T-cell (primary cell): ENCODE measurements around the gene EXOSC2. TPM values are rescaled to one million over a fixed set of nuclear protein-coding genes. Genes with fewer than 3 reads are reported as not detected.

Experiments used
- ATAC-seq, 4 experiments: fragments of 200-7000 bp in 3 of 4; fragments of 150-1000 bp in 1 of 4; cut with Tn5 transposase; replicated peaks in 1 of 4; 1 replicate in 3 of 4; 2 replicates in 1 of 4; pipeline ENCODE4 v1.10.0; 2021; ENCODE audit warnings: moderate library complexity in 3 of 4, mild to moderate bottlenecking in 2 of 4, moderate number of reproducible peaks in 1 of 4
- CTCF ChIA-PET, 2 donors: fragments of 300-600 bp; sonication (Branson Sonifier 250); formaldehyde crosslinking; loops; one replicate each; lab custom pipeline; 2022; ENCODE audit warnings: antibody characterized with exemption in 2 of 2; lab: Charles Lee
- POLR2A ChIA-PET, 2 donors: fragments of 300-600 bp; sonication (Branson Sonifier 250); formaldehyde crosslinking; loops; one replicate each; lab custom pipeline; 2022; ENCODE audit warnings: antibody characterized with exemption in 2 of 2; lab: Charles Lee
- DNase-seq, 35 experiments: peaks; one replicate each; pipeline versions ENCODE4 v3.0.0 to v3.0.0-alpha.2; 2013 to 2023
- H3K27ac ChIP-seq: one replicate; pipeline ENCODE4 v1.5.1; 2013; ENCODE audit warnings: low read length
- H3K27me3 ChIP-seq, 2 experiments: replicated peaks in 1 of 2; 1 replicate in 1 of 2; 2 replicates in 1 of 2; pipeline versions ENCODE4 v1.6.1 to v1.7.0; 2013; ENCODE audit warnings: low read length in 1 of 2, mixed read lengths in 1 of 2; ENCODE audit not compliant: control insufficient read depth in 2 of 2, insufficient read depth in 2 of 2; ENCODE audit errors: extremely low read depth in 1 of 2
- H3K36me3 ChIP-seq, 2 donors: 1 replicate in 1 of 2; 2 replicates in 1 of 2; pipeline versions ENCODE4 v1.6.1 to v1.7.0; 2013; ENCODE audit warnings: low read length in 1 of 2; ENCODE audit not compliant: control insufficient read depth in 2 of 2, insufficient read depth in 1 of 2; ENCODE audit errors: extremely low read depth in 1 of 2
- H3K4me1 ChIP-seq, 2 experiments: 1 replicate in 1 of 2; 2 replicates in 1 of 2; pipeline versions ENCODE4 v1.6.1 to v1.7.0; 2013; ENCODE audit warnings: low read length in 2 of 2, mixed read lengths in 1 of 2; ENCODE audit not compliant: insufficient read depth in 2 of 2, control insufficient read depth in 1 of 2; ENCODE audit errors: extremely low read depth in 1 of 2
- H3K4me3 ChIP-seq, 2 donors: 1 replicate in 1 of 2; 2 replicates in 1 of 2; pipeline versions ENCODE4 v1.5.1 to v1.7.0; 2013; ENCODE audit warnings: mild to moderate bottlenecking in 2 of 2, low read length in 1 of 2, moderate library complexity in 1 of 2; ENCODE audit not compliant: control insufficient read depth in 1 of 2; ENCODE audit errors: extremely low read depth in 1 of 2
- H3K9me3 ChIP-seq: 2 replicates; pipeline ENCODE4 v1.7.0; 2013
- H3K27ac Mint-ChIP-seq, 2 donors: one replicate each; pipeline ENCODE4 v1.8.0; 2020 to 2021; ENCODE audit warnings: mild to moderate bottlenecking in 2 of 2, mixed read lengths in 2 of 2
- H3K27me3 Mint-ChIP-seq, 2 donors: one replicate each; pipeline ENCODE4 v1.8.0; 2021 to 2022; ENCODE audit warnings: mixed read lengths in 2 of 2
- H3K36me3 Mint-ChIP-seq: one replicate; pipeline ENCODE4 v1.8.0; 2021; ENCODE audit warnings: mixed read lengths
- H3K4me1 Mint-ChIP-seq, 3 donors: one replicate each; pipeline ENCODE4 v1.8.0; 2020 to 2022; ENCODE audit warnings: mixed read lengths in 3 of 3, mild to moderate bottlenecking in 1 of 3
- H3K4me3 Mint-ChIP-seq, 3 donors: one replicate each; pipeline ENCODE4 v1.8.0; 2020 to 2022; ENCODE audit warnings: mild to moderate bottlenecking in 3 of 3, mixed read lengths in 3 of 3, moderate library complexity in 3 of 3
- H3K9me3 Mint-ChIP-seq, 3 donors: one replicate each; pipeline ENCODE4 v1.8.0; 2020 to 2022; ENCODE audit warnings: mixed read lengths in 3 of 3
- WGBS: methylation state at CpG from one replicate; pipeline ENCODE4 v1.1.5; 2013; ENCODE audit warnings: missing lambda C conversion rate; ENCODE audit not compliant: insufficient coverage; 5-methylcytosine and 5-hydroxymethylcytosine counted together
- total RNA-seq, 35 experiments: library from RNA in 6 of 35; stranded (reverse) in 6 of 35; fragments of 120-200 nt in 1 of 35; gene quantifications; one replicate each; pipeline versions ENCODE4 v1.2.1 to v1.2.4 and lab custom pipeline; 2013 to 2026

EXOSC2 gene
- total RNA-seq, 5 donors from 2014 or later (not counting 1 experiment from before 2014, with no cell fraction given): 49.1 to 59.1 (median 52.1) TPM

- DNase-seq (no peak), ATAC-seq (no peak)
- H3K36me3 Mint-ChIP-seq: peaks cover 4% of the 10 kb centered on the region
- ChIA-PET POLR2A (interaction anchor here in 1 of 2 donors (0.6 kb wide), 1 partner anchor 42 kb away, joined by 5 read pairs; no protein-coding TSS in a partner anchor), CTCF (interaction anchor here (0.6 to 1.5 kb wide), 4 partner anchors 10 to 13 kb away, joined by 3 to 7 read pairs (median 4); no protein-coding TSS in a partner anchor)
- H3K4me3 Mint-ChIP-seq: peak overlapping the region; percentile 88 to 92 (median 91)
- H3K36me3 ChIP-seq: no peaks in the 10 kb centered on the region
- peaks cover 45 to 47% (median 46%) of the 10 kb centered on the region in 3 donors for H3K4me1 Mint-ChIP-seq
- 93% methylated on average over 3 of the region's 7 CpGs for WGBS
- H3K9me3 Mint-ChIP-seq: no peaks in the 10 kb centered on the region
- peak overlapping the region in 1 of 2 donors; percentile 45 for H3K27ac Mint-ChIP-seq
- no peaks in the 10 kb centered on the region for H3K27me3 Mint-ChIP-seq
- H3K9me3 ChIP-seq: no peaks in the 10 kb centered on the region
- H3K4me3 ChIP-seq: peak overlapping the region in 1 of 2 donors; percentile 81
- H3K27me3 ChIP-seq: no peaks in the 10 kb centered on the region
- peaks cover 23 to 28% of the 10 kb centered on the region in 2 experiments for H3K4me1 ChIP-seq
- H3K27ac ChIP-seq: no peak overlapping the region
These were observed 21.1 kb downstream of the EXOSC2 start for GRCh38 chr9:130714586-130715110.

DNA sequence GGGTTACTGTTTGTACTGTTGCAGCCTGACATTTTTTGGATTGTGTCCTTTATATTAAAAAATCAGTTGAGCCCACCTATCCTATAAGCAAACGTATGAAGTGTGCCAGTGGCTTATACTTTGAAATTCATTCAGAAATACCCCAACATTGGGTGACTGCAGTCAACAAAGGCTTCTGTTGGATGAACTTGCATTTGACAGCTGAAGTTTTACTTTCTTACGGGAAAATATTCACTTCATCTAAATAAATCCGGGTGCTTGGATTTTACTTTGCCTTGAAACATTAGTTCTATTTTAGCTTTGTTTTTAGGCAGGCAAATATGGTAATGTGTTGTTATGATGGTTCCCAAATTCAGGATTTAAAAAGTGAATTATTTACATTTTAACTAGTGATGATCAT lies 21.7 kb downstream of the EXOSC2 start:
- Mint-ChIP-seq H3K9me3 (no peaks in the 10 kb centered on the region), H3K4me3 (peak overlapping the region; percentile 88 to 92 (median 91)), H3K27me3 (no peaks in the 10 kb centered on the region), H3K4me1 (peaks cover 47 to 52% (median 52%) of the 10 kb centered on the region in 3 donors), H3K36me3 (peaks cover 4% of the 10 kb centered on the region), H3K27ac (no peak overlapping the region)
- POLR2A ChIA-PET: interaction anchor here in 1 of 2 donors (0.6 kb wide), 1 partner anchor 410 kb away, joined by 3 read pairs; the partner anchor contains the start of gene NUP214
- Histone ChIP-seq H3K4me3 (no peak overlapping the region), H3K4me1 (peaks cover 23 to 28% of the 10 kb centered on the region in 2 experiments), H3K36me3 (no peaks in the 10 kb centered on the region), H3K27me3 (no peaks in the 10 kb centered on the region), H3K27ac (no peak overlapping the region), H3K9me3 (no peaks in the 10 kb centered on the region)
- DNase-seq: no peak
- ATAC-seq: no peak
- WGBS: no CpG with 5 or more reads among the region's 3 CpGs
- CTCF ChIA-PET: interaction anchor here in 1 of 2 donors (0.6 to 1.5 kb wide), 3 partner anchors 9 to 14 kb away, joined by 3 to 7 read pairs (median 4); no protein-coding TSS in a partner anchor

DNA sequence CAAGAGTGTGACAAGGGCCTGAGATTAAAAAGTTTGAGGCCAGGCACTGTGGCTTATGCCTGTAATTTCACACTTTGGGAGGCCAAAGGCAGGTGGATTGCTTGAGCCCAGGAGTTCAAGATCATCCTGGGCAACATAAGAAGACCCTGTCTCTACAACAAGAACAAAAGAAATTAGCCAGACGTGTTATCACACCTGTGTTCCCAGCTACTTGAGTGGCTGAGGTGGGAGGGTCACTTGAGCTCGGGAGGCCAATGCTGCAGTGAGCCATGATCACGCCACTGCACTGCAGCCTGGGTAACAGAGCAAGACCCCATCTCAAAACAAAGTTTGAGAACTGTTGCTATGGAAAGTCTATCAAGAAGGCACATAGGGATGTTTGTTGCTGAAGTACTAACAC lies 25.0 kb downstream of the EXOSC2 start:
- 86% methylated on average over 2 of the region's 3 CpGs for WGBS
- no peaks in the 10 kb centered on the region for H3K27me3 ChIP-seq
- CTCF ChIA-PET: no interaction called here

GRCh38 chr9:130720762-130721161 lies 27.2 kb downstream of the EXOSC2 start:
- no peaks in the 10 kb centered on the region for H3K27me3 Mint-ChIP-seq

More for the DNA sequence above, 25.0 kb downstream of the EXOSC2 start:
- peaks cover 4% of the 10 kb centered on the region for H3K36me3 Mint-ChIP-seq
- no peaks in the 10 kb centered on the region for H3K36me3 ChIP-seq
- H3K27ac ChIP-seq: no peak overlapping the region
- H3K4me1 Mint-ChIP-seq: peaks cover 43 to 58% (median 52%) of the 10 kb centered on the region in 3 donors
- no peak for ATAC-seq
- no peak overlapping the region for H3K4me3 Mint-ChIP-seq
- H3K4me1 ChIP-seq: peaks cover 16 to 20% of the 10 kb centered on the region in 2 experiments
- POLR2A ChIA-PET: no interaction called here
- H3K27me3 Mint-ChIP-seq: no peaks in the 10 kb centered on the region
- no peaks in the 10 kb centered on the region for H3K9me3 Mint-ChIP-seq
- no peaks in the 10 kb centered on the region for H3K9me3 ChIP-seq
- no peak overlapping the region for H3K27ac Mint-ChIP-seq
- no peak for DNase-seq
- H3K4me3 ChIP-seq: no peak overlapping the region

GRCh38 chr9:130728721-130729120 lies 35.1 kb downstream of the EXOSC2 start:
- 100% methylated on average over 1 of the region's 3 CpGs for WGBS
- ChIA-PET CTCF (interaction anchor here in 1 of 2 donors (0.6 kb wide), 1 partner anchor 17 kb away, joined by 3 read pairs; no protein-coding TSS in a partner anchor), POLR2A (no interaction called here)
- no peaks in the 10 kb centered on the region for H3K27me3 ChIP-seq
- H3K27me3 Mint-ChIP-seq: no peaks in the 10 kb centered on the region
- H3K27ac Mint-ChIP-seq: peak overlapping the region in 1 of 2 donors; percentile 45
- ATAC-seq (no peak), DNase-seq (no peak)
- H3K9me3 ChIP-seq: no peaks in the 10 kb centered on the region
- H3K4me1 ChIP-seq: peaks cover 0 to 3% of the 10 kb centered on the region in 2 experiments
- H3K4me3 Mint-ChIP-seq: no peak overlapping the region
- H3K36me3 ChIP-seq: no peaks in the 10 kb centered on the region
- no peak overlapping the region for H3K27ac ChIP-seq
- peaks cover 8% of the 10 kb centered on the region for H3K36me3 Mint-ChIP-seq
- peaks cover 23 to 31% (median 30%) of the 10 kb centered on the region in 3 donors for H3K4me1 Mint-ChIP-seq
- no peak overlapping the region for H3K4me3 ChIP-seq
- peaks cover 0 to 3% (median 2%) of the 10 kb centered on the region in 3 donors for H3K9me3 Mint-ChIP-seq

More at GRCh38 chr9:130720762-130721161, 27.2 kb downstream of the EXOSC2 start:
- no peak for DNase-seq
- H3K27ac ChIP-seq: no peak overlapping the region
- no peaks in the 10 kb centered on the region for H3K36me3 ChIP-seq
- Mint-ChIP-seq H3K27ac (no peak overlapping the region), H3K9me3 (no peaks in the 10 kb centered on the region), H3K36me3 (peaks cover 4% of the 10 kb centered on the region), H3K4me3 (no peak overlapping the region), H3K4me1 (peaks cover 25 to 39% (median 30%) of the 10 kb centered on the region in 3 donors)
- H3K4me1 ChIP-seq: peaks cover under 1 to 5% of the 10 kb centered on the region in 2 experiments
- ChIA-PET POLR2A (no interaction called here), CTCF (interaction anchor here in 1 of 2 donors (0.6 kb wide), 1 partner anchor 9 kb away, joined by 4 read pairs; no protein-coding TSS in a partner anchor)
- no peak overlapping the region for H3K4me3 ChIP-seq
- 99% methylated on average over 10 of the region's 10 CpGs for WGBS
- H3K9me3 ChIP-seq: no peaks in the 10 kb centered on the region
- H3K27me3 ChIP-seq: no peaks in the 10 kb centered on the region
- no peak for ATAC-seq

DNA sequence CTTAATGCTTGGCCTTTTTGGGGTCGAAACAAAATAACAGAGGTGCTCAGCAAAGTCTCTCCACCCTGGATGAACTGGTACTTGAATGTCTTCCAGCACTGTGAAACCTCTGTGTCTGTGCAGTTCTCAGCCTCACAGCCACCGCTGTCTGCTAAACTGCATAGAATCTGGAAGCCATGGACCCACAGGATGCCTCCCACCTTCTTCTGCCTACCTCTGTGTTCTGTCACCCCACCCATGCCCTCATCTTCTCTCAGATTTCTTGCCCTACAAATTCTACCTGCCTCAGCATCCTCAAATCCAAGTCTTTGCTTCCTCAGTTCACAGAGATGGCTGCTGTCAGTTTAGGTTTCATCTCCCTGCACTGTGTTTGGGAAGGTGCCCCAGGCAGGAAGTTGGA lies 35.6 kb downstream of the EXOSC2 start:
- H3K9me3 Mint-ChIP-seq: peaks cover 0 to 3% (median 2%) of the 10 kb centered on the region in 3 donors
- H3K4me3 Mint-ChIP-seq: no peak overlapping the region
- ChIA-PET CTCF (interaction anchor here in 1 of 2 donors (0.6 kb wide), 1 partner anchor 9 kb away, joined by 4 read pairs; no protein-coding TSS in a partner anchor), POLR2A (no interaction called here)
- no peak overlapping the region for H3K27ac ChIP-seq
- peaks cover 8% of the 10 kb centered on the region for H3K36me3 Mint-ChIP-seq
- H3K27me3 Mint-ChIP-seq: no peaks in the 10 kb centered on the region
- peaks cover 25 to 33% (median 30%) of the 10 kb centered on the region in 3 donors for H3K4me1 Mint-ChIP-seq
- no peaks in the 10 kb centered on the region for H3K9me3 ChIP-seq
- no peaks in the 10 kb centered on the region for H3K27me3 ChIP-seq
- DNase-seq (no peak), ATAC-seq (no peak)
- H3K4me1 ChIP-seq: peaks cover 0 to 3% of the 10 kb centered on the region in 2 experiments
- no peak overlapping the region for H3K27ac Mint-ChIP-seq
- WGBS: 95% methylated on average over 2 of the region's 2 CpGs
- H3K36me3 ChIP-seq: no peaks in the 10 kb centered on the region
- no peak overlapping the region for H3K4me3 ChIP-seq
